Myometrial cell (primary cell): ENCODE measurements around the gene POLD3. TPM values are rescaled to one million over a fixed set of nuclear protein-coding genes. Genes with fewer than 3 reads are reported as not detected.

Experiments used
- total RNA-seq: library from RNA; depleted of rRNA; stranded (reverse); fragments of >200 nt; gene quantifications from 2 replicates; pipeline ENCODE4 v1.2.3, GENCODE V29; 2015

The POLD3 gene, protein sequence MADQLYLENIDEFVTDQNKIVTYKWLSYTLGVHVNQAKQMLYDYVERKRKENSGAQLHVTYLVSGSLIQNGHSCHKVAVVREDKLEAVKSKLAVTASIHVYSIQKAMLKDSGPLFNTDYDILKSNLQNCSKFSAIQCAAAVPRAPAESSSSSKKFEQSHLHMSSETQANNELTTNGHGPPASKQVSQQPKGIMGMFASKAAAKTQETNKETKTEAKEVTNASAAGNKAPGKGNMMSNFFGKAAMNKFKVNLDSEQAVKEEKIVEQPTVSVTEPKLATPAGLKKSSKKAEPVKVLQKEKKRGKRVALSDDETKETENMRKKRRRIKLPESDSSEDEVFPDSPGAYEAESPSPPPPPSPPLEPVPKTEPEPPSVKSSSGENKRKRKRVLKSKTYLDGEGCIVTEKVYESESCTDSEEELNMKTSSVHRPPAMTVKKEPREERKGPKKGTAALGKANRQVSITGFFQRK
- total RNA-seq = 9.9 and 10.7 TPM in 2 replicates

GRCh38 chr11:74592441-74593362 lies at the start of gene POLD3:
Gene POLD3, plus strand, starts transcription at chr11:74592582. Its CDS starts 77 bp downstream, at chr11:74592659.

Other genes starting within 250 kb of the POLD3 start
- gene PGM2L1, start 194.1 kb upstream of the POLD3 start, total RNA-seq = 0.86 and 1.6 TPM in 2 replicates
- gene KCNE3, start 125.0 kb upstream of the POLD3 start, total RNA-seq = 0.86 and 0.89 TPM in 2 replicates
- 0.53 and 2.3 TPM in 2 replicates for gene LIPT2, start 98.9 kb upstream of the POLD3 start, total RNA-seq
- not detected in 2 replicates for gene CHRDL2, start 138.8 kb downstream of the POLD3 start, total RNA-seq
- gene RNF169, start 156.3 kb downstream of the POLD3 start, total RNA-seq = 6.6 and 13.3 TPM in 2 replicates